GM12878 (cell line): ENCODE data around the gene DMD. TPM values are rescaled to one million over a fixed set of nuclear protein-coding genes. Genes with fewer than 3 reads are reported as not detected.
A peak's percentile ranks its signal among the peaks of the same experiment; 100 is the strongest.

Source experiments
- ATAC-seq: fragments of 200-7000 bp; cut with Tn5 transposase; 3 replicates; pipeline ENCODE4 v1.9.1; 2020; ENCODE audit warnings: mild to moderate bottlenecking, moderate library complexity
- BruUV-seq: library from RNA; stranded (reverse); fragments of 400-500 nt; replicated peaks from 2 replicates; lab custom pipeline; 2021; lab: Mats Ljungman, UMichigan
- CTCF ChIA-PET: fragments of 300-600 bp; sonication (Branson Sonifier 250); formaldehyde crosslinking; extraction: SDS; loops from one replicate; lab custom pipeline; 2021; ENCODE audit warnings: inconsistent platforms; lab: Yijun Ruan, JAX
- POLR2A ChIA-PET: fragments of 350-600 bp; formaldehyde crosslinking; extraction: SDS; loops from one replicate; lab custom pipeline; 2021; ENCODE audit warnings: inconsistent platforms; lab: Charles Lee
- RAD21 ChIA-PET: fragments of 300-600 bp; sonication (Branson Sonifier 250); formaldehyde crosslinking; loops from one replicate; lab custom pipeline; 2023; ENCODE audit warnings: antibody characterized with exemption; ENCODE audit not compliant: unreplicated experiment; lab: Charles Lee
- SMC1A ChIA-PET: fragments of 300-600 bp; sonication (Branson Sonifier 250); formaldehyde crosslinking; loops from one replicate; lab custom pipeline; 2023; ENCODE audit not compliant: unreplicated experiment, uncharacterized antibody; lab: Charles Lee
- DNase-seq: peaks from one replicate; pipeline ENCODE4 v3.0.0-alpha.2; 2011; ENCODE audit warnings: low read depth, low spot score
- FAIRE-seq: peaks from 3 replicates; lab custom pipeline; 2011; peaks lifted over from hg19 to GRCh38; lab: Jason Lieb, UNC
- H2AFZ ChIP-seq: 2 replicates; pipeline ENCODE4 v1.6.0; 2011; ENCODE audit warnings: low read depth, low read length, control low read depth; ENCODE audit not compliant: control insufficient read depth
- H3K27ac ChIP-seq: 2 replicates; pipeline ENCODE4 v1.5.1; 2011; ENCODE audit warnings: control low read depth; ENCODE audit not compliant: control insufficient read depth, insufficient read depth
- H3K27me3 ChIP-seq, 2 experiments: replicated peaks in 1 of 2; 2 replicates each; pipeline versions ENCODE4 v1.6.0 to v1.6.1; 2011; ENCODE audit warnings: low read length in 1 of 2; ENCODE audit not compliant: control insufficient read depth in 2 of 2, insufficient read depth in 2 of 2
- H3K36me3 ChIP-seq, 2 experiments: 2 replicates each; pipeline ENCODE4 v1.5.1; 2011; ENCODE audit warnings: low read length in 1 of 2; ENCODE audit not compliant: control insufficient read depth in 2 of 2, insufficient read depth in 2 of 2
- H3K4me1 ChIP-seq: 2 replicates; pipeline ENCODE4 v1.6.1; 2011; ENCODE audit warnings: mild to moderate bottlenecking, low read length, moderate library complexity, mixed read lengths; ENCODE audit not compliant: control insufficient read depth, insufficient read depth
- H3K4me2 ChIP-seq: 2 replicates; pipeline ENCODE4 v1.6.0; 2011; ENCODE audit warnings: control low read depth; ENCODE audit not compliant: control insufficient read depth, insufficient read depth
- H3K4me3 ChIP-seq: fragments of 200-600 bp; sonication (generic); 2 replicates; pipeline ENCODE4 v1.5.1; 2016
- H3K79me2 ChIP-seq: 2 replicates; pipeline ENCODE4 v1.6.0; 2011; ENCODE audit warnings: low read length; ENCODE audit not compliant: control insufficient read depth, insufficient read depth
- H3K9ac ChIP-seq: 2 replicates; pipeline ENCODE4 v1.8.0; 2011; ENCODE audit warnings: low read length, control low read depth, mixed read lengths; ENCODE audit not compliant: control insufficient read depth, insufficient read depth
- H3K9me3 ChIP-seq: replicated peaks from 3 replicates; pipeline ENCODE4 v1.5.1; 2011; ENCODE audit warnings: mild to moderate bottlenecking, low read length; ENCODE audit not compliant: control insufficient read depth, insufficient read depth
- H4K20me1 ChIP-seq: 2 replicates; pipeline ENCODE4 v1.6.0; 2011; ENCODE audit not compliant: control insufficient read depth, insufficient read depth
- BRCA1 ChIP-seq: IDR thresholded peaks from 2 replicates; pipeline ENCODE4 v1.6.1; 2011; ENCODE audit warnings: low read depth, low read length, improper control_type of control experiment
- EGR1 ChIP-seq, 2 experiments: IDR thresholded peaks; 1 replicate in 1 of 2; 2 replicates in 1 of 2; pipeline ENCODE4 v1.6.1; 2011 to 2012; ENCODE audit warnings: low read depth in 2 of 2, low read length in 2 of 2, borderline replicate concordance in 1 of 2, mild to moderate bottlenecking in 1 of 2, moderate library complexity in 1 of 2
- ETV6 ChIP-seq, 2 experiments: fragments of 450-650 bp in 1 of 2; IDR thresholded peaks in 1 of 2; conservative IDR thresholded peaks in 1 of 2; 2 replicates each; pipeline ENCODE4 v1.6.1; 2014; ENCODE audit warnings: antibody characterized with exemption in 1 of 2, borderline replicate concordance in 1 of 2, low read depth in 1 of 2, mild to moderate bottlenecking in 1 of 2, moderate library complexity in 1 of 2
- FOXK2 ChIP-seq: fragments of 450-650 bp; IDR thresholded peaks from 2 replicates; pipeline ENCODE4 v1.6.1; 2017; ENCODE audit warnings: mild to moderate bottlenecking, moderate library complexity
- HSF1 ChIP-seq: fragments of 150-350 bp; IDR thresholded peaks from 2 replicates; pipeline ENCODE4 v1.6.1; 2014; ENCODE audit warnings: mild to moderate bottlenecking, low read depth, low read length
- IKZF2 ChIP-seq, 2 experiments: fragments of 450-650 bp; IDR thresholded peaks; 2 replicates each; pipeline ENCODE4 v1.6.1; 2017; ENCODE audit warnings: mild to moderate bottlenecking in 2 of 2, moderate library complexity in 2 of 2
- MYC ChIP-seq: IDR thresholded peaks from 2 replicates; pipeline ENCODE4 v1.6.1; 2011; ENCODE audit warnings: mild to moderate bottlenecking, low read length, moderate library complexity, inconsistent platforms; ENCODE audit not compliant: insufficient read depth, insufficient replicate concordance, insufficient read length, severe bottlenecking
- NR2C1 ChIP-seq: fragments of 450-650 bp; IDR thresholded peaks from 2 replicates; pipeline ENCODE4 v1.6.1; 2017; ENCODE audit warnings: antibody characterized with exemption, mild to moderate bottlenecking, moderate library complexity
- PKNOX1 ChIP-seq: fragments of 450-650 bp; IDR thresholded peaks from 2 replicates; pipeline ENCODE4 v1.6.1; 2016; ENCODE audit warnings: mild to moderate bottlenecking
- RB1 ChIP-seq: fragments of 450-650 bp; formaldehyde crosslinking; IDR thresholded peaks from 2 replicates; pipeline ENCODE4 v1.6.1; 2017; ENCODE audit warnings: mild to moderate bottlenecking, borderline replicate concordance
- RUNX3 ChIP-seq: IDR thresholded peaks from 2 replicates; pipeline ENCODE4 v1.6.1; 2012; ENCODE audit warnings: low read length, inconsistent platforms
- SMAD1 ChIP-seq: fragments of 450-650 bp; IDR thresholded peaks from 2 replicates; pipeline ENCODE4 v1.6.1; 2018; ENCODE audit warnings: mild to moderate bottlenecking, low read depth; ENCODE audit not compliant: partially characterized antibody
- SMARCA5 ChIP-seq: fragments of 450-650 bp; IDR thresholded peaks from 2 replicates; pipeline ENCODE4 v1.6.1; 2017; ENCODE audit warnings: mild to moderate bottlenecking
- SREBF1 ChIP-seq: IDR thresholded peaks from 2 replicates; pipeline ENCODE4 v1.6.1; 2012; ENCODE audit warnings: mild to moderate bottlenecking, low read length
- SUPT20H ChIP-seq: IDR thresholded peaks from 2 replicates; pipeline ENCODE4 v1.6.1; 2011; ENCODE audit warnings: low read depth, mild to moderate bottlenecking, low read length, moderate library complexity, borderline replicate concordance; ENCODE audit not compliant: control insufficient read depth
- SUZ12 ChIP-seq: fragments of 200-600 bp; sonication (generic); IDR thresholded peaks from one replicate; pipeline ENCODE4 v1.6.1; 2018; ENCODE audit warnings: antibody characterized with exemption, mild to moderate bottlenecking; ENCODE audit not compliant: unreplicated experiment
- ZBTB33 ChIP-seq: fragments of 450-650 bp; IDR thresholded peaks from 2 replicates; pipeline ENCODE4 v1.6.1; 2017; ENCODE audit warnings: mild to moderate bottlenecking
- WGBS: methylation state at CpG from one replicate; pipeline ENCODE4 v1.1.6; 2016; ENCODE audit warnings: low lambda C conversion rate; ENCODE audit not compliant: insufficient replicate concordance, insufficient coverage; ENCODE audit errors: missing lambda C conversion rate; 5-methylcytosine and 5-hydroxymethylcytosine counted together
- in situ Hi-C: fragments of 300-500 bp; cut with MboI; formaldehyde crosslinking; loops from 9 replicates; pipeline ENCODE4 v1.14.3; 2018; ENCODE audit warnings: mixed read lengths
- intact Hi-C: fragments of 100-400 bp; cut with micrococcal nuclease; formaldehyde crosslinking; loops from one replicate; pipeline ENCODE4 v1.14.2; 2022; ENCODE audit not compliant: unreplicated experiment
- polyA plus RNA-seq, 11 experiments: library from polyadenylated mRNA; depleted of rRNA in 4 of 11; unstranded in 6 of 11; stranded (reverse) in 5 of 11; fragments of >200 nt; fragmentation: Nextera tagmentation in 4 of 11; fragmentation: Illumina TruSeq in 1 of 11; extraction: Ambion mirVana in 4 of 11; extraction: Trizol in 1 of 11; gene quantifications; 1 replicate in 1 of 11; 2 replicates in 10 of 11; pipeline versions ENCODE4 v1.2.1 to v1.2.3, GENCODE V29; 2011 to 2016; ENCODE audit warnings: inconsistent platforms in 2 of 11, missing spikeins in 2 of 11, low read depth in 1 of 11
- total RNA-seq, 4 experiments: library from RNA; depleted of rRNA in 3 of 4; stranded (reverse); fragments of >200 nt in 3 of 4; fragmentation: Illumina TruSeq in 1 of 4; extraction: Trizol in 1 of 4; gene quantifications; 2 replicates each; pipeline versions ENCODE4 v1.2.1 to v1.2.3, GENCODE V29; 2013 to 2021
- TF ChIP-seq, protein P1 (sequence below): IDR thresholded peaks from 2 replicates; pipeline ENCODE4 v1.6.1; 2011; ENCODE audit warnings: low read depth, mild to moderate bottlenecking, low read length, moderate library complexity, borderline replicate concordance; ENCODE audit errors: extremely low read depth
- TF ChIP-seq, protein P2 (sequence below): IDR thresholded peaks from 2 replicates; pipeline ENCODE4 v1.6.1; 2012; ENCODE audit warnings: low read depth, low read length, improper control_type of control experiment

DMD gene
- total and polyA plus RNA-seq, 10 of the 15 experiments (the other 5 are each of a cell fraction or from before 2014, with no cell fraction given), result 1.4 to 24.3 (median 4.3) TPM

- 12% methylated on average over 5 of the region's 5 CpGs for WGBS
- in situ Hi-C loops, result no loop called here
- TF ChIP-seq SUZ12 (no peak), EGR1 (IDR thresholded peaks at IDR 0.05; ENCODE audit: borderline replicate concordance in 1 of 2, low read depth in 2 of 2, low read length in 2 of 2) (no peak), IKZF2 (IDR thresholded peaks at IDR 0.05) (peak; percentile 14 to 20; a peak in 1 of 4 replicates), SUPT20H (no peak), SMAD1 (no peak), MYC (no peak), FOXK2 (no peak), ZBTB33 (no peak), BRCA1 (no peak), PKNOX1 (no peak), NR2C1 (no peak), RB1 (no peak), SMARCA5 (no peak), ETV6 (conservative IDR thresholded peaks at IDR 0.05 in 1 of 2, IDR thresholded peaks at IDR 0.05 in 1 of 2; ENCODE audit: borderline replicate concordance in 1 of 2, low read depth in 1 of 2) (0 out of 4 replicates have a peak, but pooled peaks of 1 of the 2 experiments have one; percentile 19), SREBF1 (no peak), HSF1 (no peak), RUNX3 (peak; percentile 80)
- TF ChIP-seq, protein P1, sequence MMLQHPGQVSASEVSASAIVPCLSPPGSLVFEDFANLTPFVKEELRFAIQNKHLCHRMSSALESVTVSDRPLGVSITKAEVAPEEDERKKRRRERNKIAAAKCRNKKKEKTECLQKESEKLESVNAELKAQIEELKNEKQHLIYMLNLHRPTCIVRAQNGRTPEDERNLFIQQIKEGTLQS, result no peak
- TF ChIP-seq, protein P2, sequence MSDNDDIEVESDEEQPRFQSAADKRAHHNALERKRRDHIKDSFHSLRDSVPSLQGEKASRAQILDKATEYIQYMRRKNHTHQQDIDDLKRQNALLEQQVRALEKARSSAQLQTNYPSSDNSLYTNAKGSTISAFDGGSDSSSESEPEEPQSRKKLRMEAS, result no peak
Observed at GRCh38 chrX:32514986-32515385, 696.4 kb downstream of the DMD start.

More at GRCh38 chrX:32514986-32515385, 696.4 kb downstream of the DMD start:
- no peaks in the 10 kb centered on the region for H3K27me3 ChIP-seq
- no peaks in the 10 kb centered on the region for H3K4me1 ChIP-seq
- FAIRE-seq (no peak), DNase-seq (no peak), ATAC-seq (peak; percentile 38)
- no peaks in the 10 kb centered on the region for H3K9me3 ChIP-seq
- intact Hi-C loops, result no loop called here
- H3K27ac ChIP-seq, result no peak overlapping the region
- no peak overlapping the region for H3K9ac ChIP-seq
- H3K79me2 ChIP-seq, result no peaks in the 10 kb centered on the region
- POLR2A ChIA-PET, result no interaction called here
- H4K20me1 ChIP-seq, result no peaks in the 10 kb centered on the region
- BruUV-seq, result no TSS peak
- no peak overlapping the region for H3K4me2 ChIP-seq
- H3K36me3 ChIP-seq, result no peaks in the 10 kb centered on the region
- CTCF ChIA-PET, result no interaction called here
- no peak overlapping the region for H2AFZ ChIP-seq
- H3K4me3 ChIP-seq, result no peak overlapping the region
- RAD21 ChIA-PET, result no interaction called here
- SMC1A ChIA-PET, result no interaction called here
